Spleen (tissue), 11 donors: ENCODE results near the gene KLHL26. TPM values are rescaled to one million over a fixed set of nuclear protein-coding genes. Genes with fewer than 3 reads are reported as not detected.

Experiments
- DNase-seq: peaks from one replicate; pipeline ENCODE4 v3.0.0-alpha.2; 2020
- H3K27ac ChIP-seq, 8 donors: fragments of 200-600 bp; sonication (generic) in 7 of 8; 1 replicate in 4 of 8; 2 replicates in 4 of 8; pipeline versions ENCODE4 v1.5.0 to v1.8.0; 2016 to 2021; ENCODE audit warnings: inconsistent platforms in 4 of 8, mild to moderate bottlenecking in 4 of 8, moderate library complexity in 1 of 8
- H3K27me3 ChIP-seq, 7 donors: fragments of 200-600 bp; sonication (generic) in 6 of 7; replicated peaks in 1 of 7; 1 replicate in 4 of 7; 2 replicates in 3 of 7; pipeline versions ENCODE4 v1.5.0 to v1.8.0; 2016 to 2021; ENCODE audit warnings: inconsistent platforms in 3 of 7, mild to moderate bottlenecking in 1 of 7
- H3K36me3 ChIP-seq, 6 donors: fragments of 200-600 bp; sonication (generic) in 5 of 6; 1 replicate in 4 of 6; 2 replicates in 2 of 6; pipeline versions ENCODE4 v1.5.0 to v1.8.0; 2016 to 2021; ENCODE audit warnings: inconsistent platforms in 2 of 6
- H3K4me1 ChIP-seq, 6 donors: fragments of 200-600 bp; sonication (generic) in 5 of 6; 1 replicate in 3 of 6; 2 replicates in 3 of 6; pipeline versions ENCODE4 v1.5.0 to v1.8.0; 2016 to 2021; ENCODE audit warnings: inconsistent platforms in 3 of 6
- H3K4me3 ChIP-seq, 8 donors: fragments of 200-600 bp; sonication (generic) in 7 of 8; 1 replicate in 4 of 8; 2 replicates in 4 of 8; pipeline versions ENCODE4 v1.5.0 to v1.8.0; 2016 to 2021; ENCODE audit warnings: inconsistent platforms in 4 of 8, mild to moderate bottlenecking in 4 of 8, moderate library complexity in 2 of 8
- H3K9me3 ChIP-seq, 8 donors: fragments of 200-600 bp; sonication (generic) in 7 of 8; 1 replicate in 4 of 8; 2 replicates in 4 of 8; pipeline versions ENCODE4 v1.5.0 to v1.8.0; 2016 to 2021; ENCODE audit warnings: inconsistent platforms in 4 of 8
- CTCF ChIP-seq, 11 experiments: fragments of 200-600 bp in 7 of 11; fragments of 450-650 bp in 4 of 11; sonication (generic) in 4 of 11; IDR thresholded peaks in 8 of 11; conservative IDR thresholded peaks in 3 of 11; 1 replicate in 7 of 11; 2 replicates in 4 of 11; pipeline versions ENCODE4 v1.4.0 to v1.8.0; 2016 to 2021; ENCODE audit warnings: antibody characterized with exemption in 11 of 11, inconsistent platforms in 4 of 11, mild to moderate bottlenecking in 1 of 11
- POLR2A ChIP-seq, 3 donors: fragments of 450-650 bp; IDR thresholded peaks; one replicate each; pipeline ENCODE4 v1.5.1; 2017; ENCODE audit warnings: antibody characterized with exemption in 3 of 3, mild to moderate bottlenecking in 1 of 3
- POLR2AphosphoS5 ChIP-seq, 3 donors: sonication (generic); formaldehyde crosslinking; IDR thresholded peaks; one replicate each; pipeline ENCODE4 v1.5.1; 2017; ENCODE audit warnings: antibody characterized with exemption in 3 of 3
- WGBS, 5 donors: extraction: QIAGEN DNeasy Blood & Tissue Kit in 3 of 5; methylation state at CpG; one replicate each; pipeline versions ENCODE4 v1.1.5 to v1.1.7; 2013 to 2018; 5-methylcytosine and 5-hydroxymethylcytosine counted together
- intact Hi-C: fragments of 100-400 bp; cut with DNase I; formaldehyde crosslinking; loops from one replicate; pipeline ENCODE4 v1.15.0; 2023; ENCODE audit warnings: low total_unique reads
- polyA plus RNA-seq, 3 donors: library from polyadenylated mRNA; stranded (reverse); fragments of 200-250 nt; gene quantifications; one replicate each; pipeline ENCODE4 v1.2.1, GENCODE V29; 2013
- total RNA-seq, 7 donors: library from RNA; depleted of rRNA in 3 of 7; stranded (reverse); fragments of >200 nt in 3 of 7; fragmentation: NEBNext Ultra II Directional in 4 of 7; extraction: Animal tissue kit (Norgen Biotek cat#: 25700) in 4 of 7; gene quantifications; one replicate each; pipeline versions ENCODE4 v1.1.0 to v1.2.1, GENCODE V29; 2016 to 2021
- donor health status: healthy with polysubstance abuse.
- donor health status: DM: no; HTN: no; CAD: no; lungs with moderate emphysema.
- donor health status: DM: no; HTN: no; CAD: no.
- donor health status: Bipolar disorder and iron deficiency.
- donor health status: healthy.
- donor health status: DM: no; HTN: no; CAD: no.
- donor health status: DM: yes; HTN: yes; CAD: no.

KLHL26 gene
- total and polyA plus RNA-seq, 10 donors = 1.7 to 23.1 (median 7.2) TPM

- Histone ChIP-seq H3K27me3 (peaks cover 0 to 17% (median 0%) of the 10 kb centered on the region in 7 donors), H3K4me1 (peaks cover 0 to 31% (median 24%) of the 10 kb centered on the region in 6 donors), H3K36me3 (no peaks in the 10 kb centered on the region), H3K9me3 (no peaks in the 10 kb centered on the region), H3K4me3 (no peak overlapping the region), H3K27ac (no peak overlapping the region)
- intact Hi-C loops = no loop called here
- no peak for DNase-seq
- 73 to 93% (median 85%) methylated on average over 2 to 8 of the region's 8 CpGs for WGBS, 5 donors
- TF ChIP-seq CTCF (IDR thresholded peaks at IDR 0.05 in 8 of 11, conservative IDR thresholded peaks at IDR 0.05 in 3 of 11) (no peak), POLR2AphosphoS5 (IDR thresholded peaks at IDR 0.05) (peak in 1 of 3 donors; percentile 22)
Observed at GRCh38 chr19:18633321-18633720, 3.5 kb upstream of the KLHL26 start.

- intact Hi-C loops = no loop called here
- H3K27ac ChIP-seq = peak overlapping the region in 1 of 8 donors; percentile 89
- DNase-seq = no peak
Observed at GRCh38 chr19:18634612-18635297, 2.1 kb upstream of the KLHL26 start.

GRCh38 chr19:18635831-18636182, 1.0 kb upstream of the KLHL26 start:
- Histone ChIP-seq H3K27me3 (peaks cover 0 to 11% (median 0%) of the 10 kb centered on the region in 7 donors), H3K36me3 (peaks cover 0 to 7% (median 0%) of the 10 kb centered on the region in 6 donors), H3K4me1 (peaks cover 0 to 35% (median 28%) of the 10 kb centered on the region in 6 donors), H3K27ac (peak overlapping the region in 3 of 8 donors; percentile 86 to 90 (median 89)), H3K9me3 (no peaks in the 10 kb centered on the region), H3K4me3 (peak overlapping the region in 5 of 8 donors; percentile 71 to 89 (median 75))
- no peak for DNase-seq
- TF ChIP-seq CTCF (IDR thresholded peaks at IDR 0.05 in 8 of 11, conservative IDR thresholded peaks at IDR 0.05 in 3 of 11) (no peak), POLR2A (IDR thresholded peaks at IDR 0.05) (no peak), POLR2AphosphoS5 (IDR thresholded peaks at IDR 0.05) (no peak)
- intact Hi-C loops = no loop called here
- 13 to 19% (median 17%) methylated on average over 6 of the region's 6 CpGs for WGBS, 5 donors

More at GRCh38 chr19:18634612-18635297, 2.1 kb upstream of the KLHL26 start:
- peaks cover 0 to 16% (median 0%) of the 10 kb centered on the region in 7 donors for H3K27me3 ChIP-seq
- H3K36me3 ChIP-seq = no peaks in the 10 kb centered on the region
- peaks cover 0 to 35% (median 28%) of the 10 kb centered on the region in 6 donors for H3K4me1 ChIP-seq
- no peak overlapping the region for H3K4me3 ChIP-seq
- TF ChIP-seq CTCF (IDR thresholded peaks at IDR 0.05 in 8 of 11, conservative IDR thresholded peaks at IDR 0.05 in 3 of 11) (no peak), POLR2A (IDR thresholded peaks at IDR 0.05) (no peak), POLR2AphosphoS5 (IDR thresholded peaks at IDR 0.05) (no peak)
- WGBS, 5 donors = 61 to 75% (median 61%) methylated on average over 10 to 12 of the region's 12 CpGs
- H3K9me3 ChIP-seq = no peaks in the 10 kb centered on the region

GRCh38 chr19:18636183-18636968, 452 bp upstream of the KLHL26 start:
- intact Hi-C loops = no loop called here
- no peaks in the 10 kb centered on the region for H3K9me3 ChIP-seq
- H3K4me1 ChIP-seq = peaks cover 0 to 35% (median 28%) of the 10 kb centered on the region in 6 donors
- H3K4me3 ChIP-seq = peak overlapping the region; percentile 39 to 89 (median 72)
- H3K36me3 ChIP-seq = peaks cover 0 to 8% (median 0%) of the 10 kb centered on the region in 6 donors
- peak overlapping the region; percentile 51 to 90 (median 83) for H3K27ac ChIP-seq
- TF ChIP-seq CTCF (IDR thresholded peaks at IDR 0.05 in 8 of 11, conservative IDR thresholded peaks at IDR 0.05 in 3 of 11) (peak in 1 of 11 experiments; percentile 13), POLR2A (IDR thresholded peaks at IDR 0.05) (no peak)
- WGBS, 5 donors = 1 to 2% (median 2%) methylated on average over 42 to 44 of the region's 44 CpGs
- H3K27me3 ChIP-seq = peaks cover 0 to 11% (median 0%) of the 10 kb centered on the region in 7 donors
- DNase-seq = peak; percentile 100
